DOHH2 (cell line): ENCODE results near the gene KANSL3.

Experiments used
- EZH2phosphoT487 ChIP-seq: fragments of 200-600 bp; sonication (generic); IDR thresholded peaks from 2 replicates; pipeline ENCODE4 v1.6.1; 2017; ENCODE audit warnings: borderline replicate concordance, mild to moderate bottlenecking, antibody characterized with exemption, low read length, moderate library complexity, mixed read lengths
- TF ChIP-seq, protein P1 (sequence below): fragments of 200-600 bp; sonication (generic); IDR thresholded peaks from one replicate; pipeline ENCODE4 v1.5.1; 2014; ENCODE audit warnings: antibody characterized with exemption, mild to moderate bottlenecking, low read depth, low read length; ENCODE audit not compliant: poor library complexity, severe bottlenecking

DNA sequence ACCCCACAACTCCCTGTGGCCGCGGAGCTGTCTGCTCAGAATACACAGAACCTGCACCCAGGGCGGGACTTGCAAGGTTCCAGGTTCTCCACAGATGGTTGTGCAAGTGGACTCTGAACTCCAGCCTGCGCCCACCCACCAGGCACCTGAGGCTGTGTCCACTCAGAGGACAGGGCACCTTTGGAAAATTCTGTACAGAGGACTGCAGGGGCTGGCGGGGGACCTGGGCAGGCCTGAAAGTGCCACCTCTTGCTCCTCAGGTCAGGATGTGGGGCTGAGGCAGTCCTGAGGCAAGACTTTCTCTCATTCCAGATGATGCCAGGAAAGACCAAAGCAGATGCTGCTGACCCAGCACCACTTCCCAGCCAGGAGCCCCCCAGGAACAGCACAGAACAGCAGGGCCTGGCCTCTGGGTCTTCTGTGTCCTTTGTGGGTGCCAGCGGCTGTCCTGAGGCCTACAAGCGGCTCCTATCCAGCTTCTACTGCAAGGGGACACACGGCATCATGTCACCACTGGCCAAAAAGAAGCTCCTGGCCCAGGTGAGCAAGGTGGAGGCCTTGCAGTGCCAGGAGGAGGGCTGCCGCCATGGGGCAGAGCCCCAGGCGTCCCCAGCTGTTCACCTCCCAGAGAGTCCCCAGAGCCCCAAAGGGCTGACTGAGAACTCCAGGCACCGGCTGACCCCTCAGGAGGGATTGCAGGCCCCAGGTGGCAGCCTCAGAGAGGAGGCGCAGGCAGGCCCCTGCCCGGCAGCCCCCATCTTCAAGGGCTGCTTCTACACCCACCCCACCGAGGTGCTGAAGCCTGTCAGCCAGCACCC, 87.1 kb downstream of the KANSL3 start:
- TF ChIP-seq, protein P1, sequence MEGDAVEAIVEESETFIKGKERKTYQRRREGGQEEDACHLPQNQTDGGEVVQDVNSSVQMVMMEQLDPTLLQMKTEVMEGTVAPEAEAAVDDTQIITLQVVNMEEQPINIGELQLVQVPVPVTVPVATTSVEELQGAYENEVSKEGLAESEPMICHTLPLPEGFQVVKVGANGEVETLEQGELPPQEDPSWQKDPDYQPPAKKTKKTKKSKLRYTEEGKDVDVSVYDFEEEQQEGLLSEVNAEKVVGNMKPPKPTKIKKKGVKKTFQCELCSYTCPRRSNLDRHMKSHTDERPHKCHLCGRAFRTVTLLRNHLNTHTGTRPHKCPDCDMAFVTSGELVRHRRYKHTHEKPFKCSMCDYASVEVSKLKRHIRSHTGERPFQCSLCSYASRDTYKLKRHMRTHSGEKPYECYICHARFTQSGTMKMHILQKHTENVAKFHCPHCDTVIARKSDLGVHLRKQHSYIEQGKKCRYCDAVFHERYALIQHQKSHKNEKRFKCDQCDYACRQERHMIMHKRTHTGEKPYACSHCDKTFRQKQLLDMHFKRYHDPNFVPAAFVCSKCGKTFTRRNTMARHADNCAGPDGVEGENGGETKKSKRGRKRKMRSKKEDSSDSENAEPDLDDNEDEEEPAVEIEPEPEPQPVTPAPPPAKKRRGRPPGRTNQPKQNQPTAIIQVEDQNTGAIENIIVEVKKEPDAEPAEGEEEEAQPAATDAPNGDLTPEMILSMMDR = no peak
- TF ChIP-seq EZH2phosphoT487 = no peak
